ENCODE results near the gene ESPL1.
"Not testable (repeated sequence)": the region's sequence is repeated elsewhere in the genome, so short reads cannot be mapped to it uniquely, and the experiment has no call there.

ESPL1 gene

DNA sequence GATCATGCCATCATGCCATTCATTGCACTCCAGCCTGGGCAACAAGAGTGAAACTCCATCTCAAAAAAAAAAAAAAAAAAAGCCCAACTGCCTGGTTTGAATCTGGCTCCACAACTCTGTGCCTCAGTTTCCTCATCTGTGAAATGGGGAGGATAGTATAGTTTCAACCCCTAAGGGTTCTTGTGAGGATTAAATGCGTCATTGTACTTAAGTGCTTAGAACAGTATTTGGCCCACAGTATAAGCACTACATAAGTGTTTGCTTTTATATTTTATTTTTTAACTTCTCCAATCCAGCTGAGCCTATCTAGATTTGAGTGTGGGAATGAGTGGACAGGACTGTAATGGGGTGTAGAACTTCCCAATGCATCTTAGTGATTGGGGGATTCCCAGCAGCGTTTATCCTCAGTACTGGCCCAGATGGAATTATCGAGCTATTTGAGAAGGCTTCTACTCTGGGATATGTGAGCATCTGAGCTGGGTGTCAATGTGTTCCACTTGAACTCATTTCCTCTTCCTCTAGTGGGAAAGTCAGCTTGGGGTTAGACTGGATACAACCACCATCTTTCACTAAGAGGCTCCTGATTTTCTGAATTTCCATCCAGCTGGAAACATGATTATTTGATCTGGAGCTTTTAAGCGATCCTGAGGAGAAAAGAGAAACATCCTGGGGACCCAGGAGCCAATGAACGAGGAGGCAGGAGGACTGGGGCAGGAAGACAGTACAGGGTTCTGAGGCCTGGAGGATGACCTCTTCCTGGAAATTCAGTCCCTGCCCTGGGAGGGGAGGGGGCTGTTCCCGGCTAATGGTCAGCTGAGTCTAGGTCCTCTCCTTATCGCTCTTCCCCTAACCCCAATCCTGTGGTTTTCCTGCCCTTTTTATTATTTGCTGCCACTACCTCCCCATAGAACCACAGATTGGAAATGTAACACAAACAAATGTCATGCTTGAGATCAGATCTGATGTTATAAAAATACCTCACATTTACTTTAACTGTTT, 9.3 kb upstream of the ESPL1 start:
- no peak for DNase-seq (ENCODE audit: low read depth)

DNA sequence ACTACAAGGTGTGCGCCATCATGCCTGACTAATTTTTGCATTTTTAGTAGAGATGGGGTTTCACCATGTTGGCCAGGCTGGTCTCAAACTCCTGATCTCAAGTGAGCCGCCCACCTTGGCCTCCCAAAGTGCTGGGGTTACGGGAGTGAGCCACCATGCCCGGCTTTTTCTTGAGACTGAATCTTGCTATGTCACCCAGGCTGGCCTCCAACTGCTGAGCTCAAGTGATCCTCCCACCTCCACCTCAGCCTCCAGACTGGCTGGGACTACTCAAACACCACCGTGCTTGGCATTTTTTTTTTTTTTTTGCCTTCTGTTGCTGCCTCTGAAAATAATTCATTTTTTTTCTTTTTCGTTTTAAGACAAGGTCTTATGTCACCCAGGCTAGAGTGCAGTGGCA, 8.2 kb upstream of the ESPL1 start:
- no peak for DNase-seq (ENCODE audit: low read depth)

- peak; percentile 58 for DNase-seq (ENCODE audit: low read depth)
Observed at GRCh38 chr12:53265783-53266182, 2.3 kb upstream of the ESPL1 start.

DNA sequence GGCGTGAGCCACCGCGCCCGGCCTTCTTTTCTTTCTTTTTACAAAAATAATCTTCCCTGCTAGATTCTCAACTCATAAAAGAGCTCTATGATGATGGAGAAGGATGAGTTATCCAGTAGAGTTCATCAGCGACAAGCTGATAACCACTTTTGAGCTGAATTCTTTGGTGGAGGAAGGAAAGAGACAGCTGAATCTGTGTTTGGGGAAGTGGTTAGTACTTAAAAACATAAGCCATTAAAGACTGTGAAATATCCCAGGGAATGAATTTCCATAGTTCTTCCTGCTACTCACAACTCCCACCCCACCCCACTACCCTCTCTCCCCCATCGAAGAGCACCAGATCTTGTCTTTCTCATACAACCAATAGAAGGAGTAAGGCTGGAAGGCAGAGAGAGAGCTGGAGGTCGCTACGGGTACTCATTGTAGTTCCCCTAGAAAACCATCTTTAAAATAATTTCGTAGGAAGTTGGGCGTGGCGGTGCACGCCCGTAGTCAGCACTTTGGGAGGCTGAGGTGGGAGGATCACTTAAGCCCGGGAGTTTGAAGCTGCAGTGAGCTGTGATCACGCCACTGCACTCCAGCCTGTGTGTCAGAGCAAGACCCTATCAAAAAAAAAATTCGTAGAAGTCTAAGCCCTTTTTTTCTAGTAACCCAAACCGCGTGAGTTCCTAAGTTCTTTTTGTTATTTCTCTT, 647 bp upstream of the ESPL1 start:
- DNase-seq (ENCODE audit: low read depth): no peak

DNA sequence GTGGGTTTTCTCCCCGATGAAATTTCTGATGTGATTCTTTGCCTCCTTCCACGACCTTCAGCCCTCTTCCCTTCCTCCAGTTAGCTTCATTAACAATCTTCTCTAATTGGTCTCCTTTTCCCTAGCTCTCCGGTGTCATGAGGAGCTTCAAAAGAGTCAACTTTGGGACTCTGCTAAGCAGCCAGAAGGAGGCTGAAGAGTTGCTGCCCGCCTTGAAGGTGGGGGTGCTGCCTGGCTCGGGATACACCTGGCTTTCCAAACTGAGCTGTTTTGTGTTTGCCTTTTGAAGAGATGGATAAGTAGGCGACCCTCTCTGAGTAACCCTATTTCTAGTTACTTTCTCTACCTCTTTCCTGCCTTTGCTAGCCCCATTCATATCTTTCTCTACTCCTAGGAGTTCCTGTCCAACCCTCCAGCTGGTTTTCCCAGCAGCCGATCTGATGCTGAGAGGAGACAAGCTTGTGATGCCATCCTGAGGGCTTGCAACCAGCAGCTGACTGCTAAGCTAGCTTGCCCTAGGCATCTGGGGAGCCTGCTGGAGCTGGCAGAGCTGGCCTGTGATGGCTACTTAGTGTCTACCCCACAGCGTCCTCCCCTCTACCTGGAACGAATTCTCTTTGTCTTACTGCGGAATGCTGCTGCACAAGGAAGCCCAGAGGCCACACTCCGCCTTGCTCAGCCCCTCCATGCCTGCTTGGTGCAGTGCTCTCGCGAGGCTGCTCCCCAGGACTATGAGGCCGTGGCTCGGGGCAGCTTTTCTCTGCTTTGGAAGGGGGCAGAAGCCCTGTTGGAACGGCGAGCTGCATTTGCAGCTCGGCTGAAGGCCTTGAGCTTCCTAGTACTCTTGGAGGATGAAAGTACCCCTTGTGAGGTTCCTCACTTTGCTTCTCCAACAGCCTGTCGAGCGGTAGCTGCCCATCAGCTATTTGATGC, 797 bp downstream of the ESPL1 start:
- DNase-seq (ENCODE audit: low read depth): peak; percentile 17

DNA sequence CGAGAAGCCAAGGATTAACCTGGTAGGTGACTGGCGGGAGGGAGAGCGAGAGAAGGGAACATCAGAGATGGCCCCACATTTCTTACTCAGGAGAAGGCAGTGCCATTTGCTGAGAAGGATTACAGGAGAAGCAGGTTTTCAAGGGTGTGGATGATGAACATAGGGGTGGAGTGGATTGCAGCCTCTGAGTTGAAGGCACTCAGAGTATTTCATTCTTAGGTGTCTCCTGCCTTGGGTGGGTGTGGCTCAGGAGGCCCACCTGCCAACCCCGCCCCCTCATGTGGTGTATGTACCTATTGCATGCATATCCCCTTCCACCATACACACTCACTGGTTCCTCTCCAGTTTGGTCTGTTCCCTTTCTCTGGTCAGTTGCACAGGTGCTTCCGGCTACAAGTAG, 6.3 kb downstream of the ESPL1 start:
- DNase-seq (ENCODE audit: low read depth): no peak

- no peak for DNase-seq (ENCODE audit: low read depth)
Observed at GRCh38 chr12:53276511-53276910, 8.4 kb downstream of the ESPL1 start.

DNA sequence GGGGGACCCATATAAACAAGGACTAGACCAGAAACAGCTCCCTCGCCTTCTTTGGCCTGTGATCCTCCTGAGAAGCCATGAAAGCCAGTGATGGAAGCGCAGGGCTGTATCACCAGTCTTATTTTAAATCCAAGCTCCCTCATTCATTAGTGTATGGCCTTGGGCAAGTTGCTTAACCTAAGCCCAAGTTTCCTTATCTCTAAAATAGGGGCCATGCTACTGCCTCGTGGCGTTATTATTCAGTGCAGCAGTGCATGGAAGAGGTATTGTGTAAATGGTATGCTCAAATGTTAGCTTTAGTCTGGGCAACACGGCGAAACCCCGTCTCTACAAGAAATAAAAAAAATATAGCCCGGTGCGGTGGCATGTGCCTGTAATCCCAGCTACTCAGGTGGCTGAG, 9.9 kb downstream of the ESPL1 start:
- DNase-seq (ENCODE audit: low read depth): no peak

DNA sequence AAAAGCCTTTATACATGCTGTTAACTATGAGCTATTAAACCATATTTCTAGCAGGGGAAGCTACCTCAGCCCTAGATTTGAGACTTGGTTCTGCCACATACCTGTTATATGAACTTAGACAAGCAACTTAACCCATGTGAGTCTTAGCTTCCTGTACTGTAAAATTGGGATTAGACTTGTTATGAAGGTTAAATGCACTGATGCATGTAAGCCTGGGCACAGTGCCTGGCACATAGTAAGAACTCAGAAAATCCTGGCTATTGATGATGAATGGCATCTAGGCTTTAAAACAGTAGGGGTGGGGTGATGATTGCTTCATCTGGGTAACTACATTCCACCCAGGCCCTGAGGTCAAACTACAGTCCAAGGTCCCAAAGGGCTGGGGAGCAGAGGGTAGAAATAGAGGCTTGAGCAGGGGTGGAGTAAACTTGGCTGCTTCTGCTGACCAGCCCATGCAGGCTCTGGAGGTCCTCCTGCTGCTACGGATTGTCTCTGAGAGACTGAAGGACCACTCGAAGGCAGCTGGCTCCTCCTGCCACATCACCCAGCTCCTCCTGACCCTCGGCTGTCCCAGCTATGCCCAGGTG, 11.3 kb downstream of the ESPL1 start:
- DNase-seq (ENCODE audit: low read depth): no peak

DNA sequence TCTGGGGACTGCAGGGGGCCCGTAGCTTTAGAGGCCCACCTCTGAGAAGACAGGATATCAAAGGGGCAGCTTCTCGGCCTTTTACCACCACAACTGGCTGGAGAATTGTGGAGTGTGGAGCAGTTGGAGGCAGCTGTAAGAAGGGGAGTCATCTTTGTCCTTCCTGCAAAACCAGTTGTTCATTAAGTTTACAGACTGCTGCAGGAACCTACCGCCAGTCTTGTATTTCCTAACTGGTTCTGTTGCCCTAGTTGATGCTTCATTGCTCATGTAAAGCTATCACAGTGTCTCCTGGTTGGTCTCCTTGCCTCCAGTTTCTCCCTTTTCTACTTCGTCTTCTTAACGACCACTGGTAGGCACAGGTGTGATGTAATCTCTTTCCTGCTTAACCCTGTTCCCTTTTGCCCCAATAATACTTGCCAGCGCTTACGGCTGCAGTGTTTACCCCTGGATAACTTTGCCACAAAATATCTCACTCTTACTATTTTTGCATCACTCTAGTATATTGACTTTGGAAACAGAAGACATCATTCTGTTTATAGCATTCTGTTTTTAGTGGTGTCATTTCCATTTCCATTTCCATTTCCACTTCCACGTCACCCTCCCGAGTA, 11.9 kb downstream of the ESPL1 start:
- no peak for DNase-seq (ENCODE audit: low read depth)

DNA sequence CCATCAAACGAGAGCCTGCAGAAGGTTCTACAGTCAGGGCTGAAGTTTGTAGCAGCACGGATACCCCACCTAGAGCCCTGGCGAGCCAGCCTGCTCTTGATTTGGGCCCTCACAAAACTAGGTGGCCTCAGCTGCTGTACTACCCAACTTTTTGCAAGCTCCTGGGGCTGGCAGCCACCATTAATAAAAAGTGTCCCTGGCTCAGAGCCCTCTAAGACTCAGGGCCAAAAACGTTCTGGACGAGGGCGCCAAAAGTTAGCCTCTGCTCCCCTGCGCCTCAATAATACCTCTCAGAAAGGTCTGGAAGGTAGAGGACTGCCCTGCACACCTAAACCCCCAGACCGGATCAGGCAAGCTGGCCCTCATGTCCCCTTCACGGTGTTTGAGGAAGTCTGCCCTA, 18.3 kb downstream of the ESPL1 start:
- no peak for DNase-seq (ENCODE audit: low read depth)

- DNase-seq (ENCODE audit: low read depth): peak; percentile 68
Observed at GRCh38 chr12:53287741-53288216, 19.7 kb downstream of the ESPL1 start.

DNA sequence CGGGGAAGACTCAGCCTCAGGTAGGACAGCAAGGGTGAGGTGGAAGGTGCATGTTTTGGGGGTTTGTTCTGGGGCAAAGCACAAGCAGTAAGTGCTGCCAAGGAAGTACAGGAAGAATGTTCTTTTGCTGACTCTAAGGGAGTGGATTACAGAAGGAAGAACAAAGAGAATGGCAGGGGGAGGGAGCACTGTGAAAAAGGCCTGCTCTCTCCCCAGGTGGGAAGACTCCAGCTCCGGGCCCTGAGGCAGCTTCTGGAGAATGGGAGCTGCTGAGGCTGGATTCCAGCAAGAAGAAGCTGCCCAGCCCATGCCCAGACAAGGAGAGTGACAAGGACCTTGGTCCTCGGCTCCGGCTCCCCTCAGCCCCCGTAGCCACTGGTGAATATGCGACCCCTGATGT, 20.2 kb downstream of the ESPL1 start:
- no peak for DNase-seq (ENCODE audit: low read depth)

DNA sequence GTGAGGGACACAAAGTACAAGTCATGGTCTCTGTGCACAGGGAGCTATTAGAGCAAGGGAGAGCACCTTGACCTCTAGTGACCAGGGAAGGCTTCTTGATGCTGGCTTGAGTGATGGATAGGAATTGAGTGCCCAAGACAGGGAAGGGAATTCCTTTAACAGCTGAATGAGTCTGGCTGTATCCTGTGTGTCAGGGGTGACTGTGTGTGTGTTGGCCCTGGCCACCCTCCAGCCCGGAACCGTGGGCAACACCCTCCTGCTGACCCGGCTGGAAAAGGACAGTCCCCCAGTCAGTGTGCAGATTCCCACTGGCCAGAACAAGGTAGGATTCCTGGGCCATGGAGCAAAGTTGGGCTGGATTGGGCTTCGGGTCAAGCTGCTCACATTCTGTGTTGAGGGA, 21.8 kb downstream of the ESPL1 start:
- peak; percentile 87 for DNase-seq (ENCODE audit: low read depth)

- peak; percentile 56 for DNase-seq (ENCODE audit: low read depth)
Observed at GRCh38 chr12:53290661-53291060, 22.6 kb downstream of the ESPL1 start.

- no peak for DNase-seq (ENCODE audit: low read depth)
Observed at GRCh38 chr12:53292426-53292825, 24.3 kb downstream of the ESPL1 start.

DNA sequence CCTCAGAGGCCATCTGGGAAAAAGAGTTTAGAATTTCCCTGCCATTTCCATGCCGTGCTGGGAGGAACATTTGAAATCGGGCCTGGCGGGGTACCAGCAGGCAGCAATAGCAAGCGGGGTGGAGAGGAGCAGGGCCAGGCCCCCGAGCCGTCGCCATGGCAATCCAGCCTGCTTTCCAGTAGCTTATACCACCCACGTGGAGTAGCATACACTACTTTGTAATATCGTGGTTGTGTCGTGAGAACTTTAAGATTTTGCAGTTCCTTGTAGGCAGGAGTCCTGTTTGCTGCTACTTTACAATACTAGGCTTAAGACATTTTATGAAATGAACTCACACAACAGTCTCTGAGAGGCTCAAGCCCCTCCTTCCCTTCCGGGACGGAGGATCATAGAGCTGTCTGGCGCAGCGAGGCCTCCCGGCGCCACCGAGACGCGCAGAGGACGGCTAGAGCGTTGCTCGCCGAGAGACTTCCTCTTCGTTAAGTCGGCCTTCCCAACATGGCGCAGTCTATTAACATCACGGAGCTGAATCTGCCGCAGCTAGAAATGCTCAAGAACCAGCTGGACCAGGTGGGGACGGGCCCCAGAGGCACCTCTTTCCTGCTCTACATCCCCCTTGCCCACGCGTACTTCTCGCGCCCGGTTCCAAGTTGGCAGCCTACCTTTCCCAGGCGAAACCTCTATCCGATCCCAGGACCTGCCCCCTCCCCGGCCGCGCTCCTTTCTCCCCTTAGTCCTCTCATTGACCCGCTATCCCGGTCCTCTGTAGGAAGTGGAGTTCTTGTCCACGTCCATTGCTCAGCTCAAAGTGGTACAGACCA, 27.2 kb downstream of the ESPL1 start, which contains the start of gene PFDN5:
Gene PFDN5, plus strand, starts transcription at position 473 of the 821 bp plus-strand sequence. Its CDS starts 26 bp downstream, at position 499.
- DNase-seq (ENCODE audit: low read depth): peak; percentile 90

DNA sequence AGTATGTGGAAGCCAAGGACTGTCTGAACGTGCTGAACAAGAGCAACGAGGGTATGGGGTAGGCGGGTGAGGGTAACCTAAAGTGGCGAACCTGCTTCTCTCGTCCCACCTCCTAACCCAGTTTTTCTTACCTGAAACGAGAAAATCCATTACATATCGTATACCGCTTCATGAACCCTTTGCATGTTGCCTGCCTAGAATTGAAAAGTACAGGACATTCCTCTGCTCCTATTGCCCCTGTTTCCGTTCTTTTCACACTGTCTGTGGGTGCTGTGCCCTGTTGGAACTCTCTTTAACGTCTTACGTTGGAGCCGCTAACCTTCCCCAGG, 27.8 kb downstream of the ESPL1 start:
- DNase-seq (ENCODE audit: low read depth): no peak

GRCh38 chr12:53297106-53297505, 29.0 kb downstream of the ESPL1 start:
- DNase-seq (ENCODE audit: low read depth): not testable (repeated sequence)

DNA sequence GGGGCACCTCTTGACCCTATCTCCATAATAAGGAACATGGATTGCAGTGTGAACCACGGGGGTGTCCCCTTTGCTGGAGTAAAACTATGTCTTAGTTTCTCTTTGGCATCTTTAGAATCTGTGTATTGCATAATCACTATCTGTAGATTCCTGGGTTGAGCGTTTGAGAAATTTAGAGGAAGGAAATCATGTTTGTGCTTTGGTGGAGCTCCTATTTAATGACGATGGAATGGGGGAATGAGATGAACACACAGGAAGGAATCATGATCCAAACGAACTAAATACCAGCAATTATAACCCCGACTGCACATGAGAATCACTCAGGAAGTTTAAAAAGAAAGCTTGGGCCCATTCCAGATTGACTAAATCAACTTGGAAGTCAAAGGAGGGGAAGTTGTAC, 30.1 kb downstream of the ESPL1 start:
- DNase-seq (ENCODE audit: low read depth): peak; percentile 93

All from ELR (cell line).